CD4-positive, alpha-beta T cell treated with Interleukin-12 subunit alpha and Interleukin-12 subunit beta, for 1 hour (primary cell): Measurements from ENCODE around the gene KEL.

Source experiments
- DNase-seq: peaks from one replicate; pipeline ENCODE4 v3.0.0-alpha.2; 2020

Gene KEL

GRCh38 chr7:142960955-142961512 lies 1.1 kb downstream of the KEL start:
- DNase-seq: no peak

- no peak for DNase-seq
These were observed 3.0 kb downstream of the KEL start for GRCh38 chr7:142959202-142959601.

GRCh38 chr7:142957723-142958122 lies 4.4 kb downstream of the KEL start:
- DNase-seq: no peak

GRCh38 chr7:142956951-142957623 lies 5.1 kb downstream of the KEL start:
- no peak for DNase-seq

- DNase-seq: no peak
These were observed 7.4 kb downstream of the KEL start for GRCh38 chr7:142954680-142955268.

GRCh38 chr7:142950235-142950634 lies 11.9 kb downstream of the KEL start:
- DNase-seq: no peak

- no peak for DNase-seq
These were observed 13.6 kb downstream of the KEL start for GRCh38 chr7:142948603-142949002.

- DNase-seq: no peak
These were observed 17.2 kb downstream of the KEL start for GRCh38 chr7:142945001-142945400.

- no peak for DNase-seq
These were observed 18.4 kb downstream of the KEL start for GRCh38 chr7:142943706-142944268.

- DNase-seq: no peak
These were observed 19.4 kb downstream of the KEL start for GRCh38 chr7:142942746-142943145.

GRCh38 chr7:142941541-142941940 lies 20.6 kb downstream of the KEL start:
- no peak for DNase-seq

- DNase-seq: no peak
These were observed 21.1 kb downstream of the KEL start for GRCh38 chr7:142940966-142941535.

GRCh38 chr7:142939226-142939910 lies 22.8 kb downstream of the KEL start, which contains the start of gene LLCFC1:
LLCFC1 (plus strand) TSS chr7:142939484; CDS start chr7:142939622, 138 bp downstream.
- peak; percentile 2 for DNase-seq

GRCh38 chr7:142938611-142939010 lies 23.6 kb downstream of the KEL start:
- no peak for DNase-seq

GRCh38 chr7:142935941-142936565 lies 26.1 kb downstream of the KEL start:
- no peak for DNase-seq

GRCh38 chr7:142934056-142934455 lies 28.1 kb downstream of the KEL start:
- DNase-seq: no peak

- DNase-seq: no peak
These were observed 28.5 kb downstream of the KEL start, which contains the start of gene TRPV5 for GRCh38 chr7:142933624-142934023. TRPV5 (minus strand) TSS chr7:142933746; CDS start chr7:142933459, 287 bp downstream.

GRCh38 chr7:142933092-142933475 lies 29.1 kb downstream of the KEL start:
- DNase-seq: no peak

- DNase-seq: no peak
These were observed 29.6 kb downstream of the KEL start for GRCh38 chr7:142932386-142933091.

- DNase-seq: no peak
These were observed 31.9 kb downstream of the KEL start for GRCh38 chr7:142930126-142930730.

GRCh38 chr7:142927949-142928348 lies 34.2 kb downstream of the KEL start:
- no peak for DNase-seq
